ENCODE measurements around the gene CTAGE6.
"Not testable (repeated sequence)": the region's sequence is repeated elsewhere in the genome, so short reads cannot be mapped to it uniquely, and the experiment has no call there.

The CTAGE6 gene

GRCh38 chr7:143757596-143757995 is at the start of gene CTAGE6:
Gene CTAGE6 (minus strand): TSS chr7:143757696. CDS start chr7:143757658, 38 bp downstream.
- not testable (repeated sequence) for DNase-seq (ENCODE audit: low spot score)

- not testable (repeated sequence) for DNase-seq (ENCODE audit: low spot score)
Measured at GRCh38 chr7:143806664-143807071, 49.2 kb upstream of the CTAGE6 start.

GRCh38 chr7:143797896-143798290 is 40.4 kb upstream of the CTAGE6 start:
- not testable (repeated sequence) for DNase-seq (ENCODE audit: low spot score)

GRCh38 chr7:143797119-143797895 is 39.8 kb upstream of the CTAGE6 start:
- not testable (repeated sequence) for DNase-seq (ENCODE audit: low spot score)

- DNase-seq (ENCODE audit: low spot score): not testable (repeated sequence)
Measured at GRCh38 chr7:143795653-143796052, 38.2 kb upstream of the CTAGE6 start.

- not testable (repeated sequence) for DNase-seq (ENCODE audit: low spot score)
Measured at GRCh38 chr7:143792633-143793032, 35.1 kb upstream of the CTAGE6 start.

- not testable (repeated sequence) for DNase-seq (ENCODE audit: low spot score)
Measured at GRCh38 chr7:143785415-143786182, 28.1 kb upstream of the CTAGE6 start.

- DNase-seq (ENCODE audit: low spot score): not testable (repeated sequence)
Measured at GRCh38 chr7:143779591-143779990, 22.1 kb upstream of the CTAGE6 start.

GRCh38 chr7:143772738-143773468 is 15.4 kb upstream of the CTAGE6 start:
- not testable (repeated sequence) for DNase-seq (ENCODE audit: low spot score)

GRCh38 chr7:143767531-143767930 is 10.0 kb upstream of the CTAGE6 start:
- DNase-seq (ENCODE audit: low spot score): not testable (repeated sequence)

GRCh38 chr7:143765678-143766077 is 8.2 kb upstream of the CTAGE6 start:
- DNase-seq (ENCODE audit: low spot score): not testable (repeated sequence)

- not testable (repeated sequence) for DNase-seq (ENCODE audit: low spot score)
Measured at GRCh38 chr7:143763065-143763464, 5.6 kb upstream of the CTAGE6 start.

GRCh38 chr7:143745340-143745739 is 12.2 kb downstream of the CTAGE6 start:
- DNase-seq (ENCODE audit: low spot score): not testable (repeated sequence)

- peak; percentile 70 for DNase-seq (ENCODE audit: low spot score)
Measured at GRCh38 chr7:143737037-143737819, 20.3 kb downstream of the CTAGE6 start.

GRCh38 chr7:143735962-143736361 is 21.5 kb downstream of the CTAGE6 start:
- no peak for DNase-seq (ENCODE audit: low spot score)

GRCh38 chr7:143733876-143734275 is 23.6 kb downstream of the CTAGE6 start:
- no peak for DNase-seq (ENCODE audit: low spot score)

- no peak for DNase-seq (ENCODE audit: low spot score)
Measured at GRCh38 chr7:143728333-143728862, 29.1 kb downstream of the CTAGE6 start.

- DNase-seq (ENCODE audit: low spot score): not testable (repeated sequence)
Measured at GRCh38 chr7:143727561-143727960, 29.9 kb downstream of the CTAGE6 start.

- DNase-seq (ENCODE audit: low spot score): not testable (repeated sequence)
Measured at GRCh38 chr7:143726143-143726542, 31.4 kb downstream of the CTAGE6 start.

GRCh38 chr7:143720335-143720734 is 37.2 kb downstream of the CTAGE6 start:
- not testable (repeated sequence) for DNase-seq (ENCODE audit: low spot score)

- not testable (repeated sequence) for DNase-seq (ENCODE audit: low spot score)
Measured at GRCh38 chr7:143715543-143716193, 41.8 kb downstream of the CTAGE6 start.

Measured in SW480 (cell line).